Measurements from ENCODE around the gene GXYLT1.

GXYLT1 gene

GRCh38 chr12:42135259-42135814 is 9.3 kb downstream of the GXYLT1 start:
- TF ChIP-seq TAF1 (IDR thresholded peaks at IDR 0.05; ENCODE audit: borderline replicate concordance, insufficient read depth, low read length) (no peak), FOXP2 (optimal IDR thresholded peaks at IDR 0.05; ENCODE audit: borderline replicate concordance, extremely low read depth, extremely low read length, insufficient read depth) (no peak), POLR2AphosphoS5 (IDR thresholded peaks at IDR 0.05; ENCODE audit: low read depth, low read length) (no peak), REST (IDR thresholded peaks at IDR 0.05; ENCODE audit: insufficient read depth in 1 of 2, low read depth in 2 of 2, low read length in 2 of 2) (no peak), SIN3A (IDR thresholded peaks at IDR 0.05; ENCODE audit: borderline replicate concordance, insufficient read depth, low read length) (no peak)

- TF ChIP-seq POLR2AphosphoS5 (IDR thresholded peaks at IDR 0.05; ENCODE audit: low read depth, low read length) (no peak), REST (IDR thresholded peaks at IDR 0.05; ENCODE audit: insufficient read depth in 1 of 2, low read depth in 2 of 2, low read length in 2 of 2) (no peak), FOXP2 (optimal IDR thresholded peaks at IDR 0.05; ENCODE audit: borderline replicate concordance, extremely low read depth, extremely low read length, insufficient read depth) (no peak), TAF1 (IDR thresholded peaks at IDR 0.05; ENCODE audit: borderline replicate concordance, insufficient read depth, low read length) (no peak), SIN3A (IDR thresholded peaks at IDR 0.05; ENCODE audit: borderline replicate concordance, insufficient read depth, low read length) (no peak)
Observed at GRCh38 chr12:42130672-42131402, 13.8 kb downstream of the GXYLT1 start.

- TF ChIP-seq TAF1 (IDR thresholded peaks at IDR 0.05; ENCODE audit: borderline replicate concordance, insufficient read depth, low read length) (no peak), REST (IDR thresholded peaks at IDR 0.05; ENCODE audit: insufficient read depth in 1 of 2, low read depth in 2 of 2, low read length in 2 of 2) (no peak), SIN3A (IDR thresholded peaks at IDR 0.05; ENCODE audit: borderline replicate concordance, insufficient read depth, low read length) (no peak), FOXP2 (optimal IDR thresholded peaks at IDR 0.05; ENCODE audit: borderline replicate concordance, extremely low read depth, extremely low read length, insufficient read depth) (no peak), POLR2AphosphoS5 (IDR thresholded peaks at IDR 0.05; ENCODE audit: low read depth, low read length) (no peak)
Observed at GRCh38 chr12:42129595-42130204, 15.0 kb downstream of the GXYLT1 start.

- TF ChIP-seq FOXP2 (optimal IDR thresholded peaks at IDR 0.05; ENCODE audit: borderline replicate concordance, extremely low read depth, extremely low read length, insufficient read depth) (no peak), REST (IDR thresholded peaks at IDR 0.05; ENCODE audit: insufficient read depth in 1 of 2, low read depth in 2 of 2, low read length in 2 of 2) (no peak), TAF1 (IDR thresholded peaks at IDR 0.05; ENCODE audit: borderline replicate concordance, insufficient read depth, low read length) (no peak), SIN3A (IDR thresholded peaks at IDR 0.05; ENCODE audit: borderline replicate concordance, insufficient read depth, low read length) (no peak), POLR2AphosphoS5 (IDR thresholded peaks at IDR 0.05; ENCODE audit: low read depth, low read length) (no peak)
Observed at GRCh38 chr12:42128888-42129287, 15.8 kb downstream of the GXYLT1 start.

All from PFSK-1 (cell line).